ENCODE data around the gene WIPF3. TPM values are rescaled to one million over a fixed set of nuclear protein-coding genes. Genes with fewer than 3 reads are reported as not detected.
"Not testable (repeated sequence)": the region's sequence is repeated elsewhere in the genome, so short reads cannot be mapped to it uniquely, and the experiment has no call there.

The WIPF3 gene
- total RNA-seq, 2 experiments from 2014 or later, result not detected

DNA sequence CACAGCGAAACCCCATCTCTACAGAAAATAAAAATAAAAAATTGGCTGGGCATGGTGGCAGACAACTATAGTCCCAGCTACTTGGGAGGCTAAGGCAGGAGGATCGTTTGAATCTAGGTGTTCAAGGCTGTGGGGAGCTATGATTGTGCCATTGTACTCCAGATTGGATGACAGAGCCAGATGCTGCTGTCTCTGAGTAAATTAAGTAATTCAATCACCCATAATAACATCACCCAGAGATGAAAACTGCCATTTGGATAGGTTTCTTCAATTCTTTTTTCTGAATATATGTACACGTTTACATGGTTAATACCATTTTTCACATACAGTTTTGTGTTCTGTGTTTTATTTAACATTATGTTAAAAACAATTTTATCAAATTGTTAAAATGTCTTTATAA lies 79.3 kb downstream of the WIPF3 start:
- Mint-ChIP-seq H3K27ac (no peak overlapping the region), H3K9me3 (ENCODE audit: low read depth) (no peaks in the 10 kb centered on the region), H3K27me3 (no peaks in the 10 kb centered on the region), H3K36me3 (ENCODE audit: low read depth) (no peaks in the 10 kb centered on the region), H3K4me1 (peaks cover 8% of the 10 kb centered on the region), H3K4me3 (no peak overlapping the region)
- DNase-seq, result no peak
- POLR2A ChIA-PET, result no interaction called here
- intact Hi-C loops (cut with DNase I, micrococcal nuclease), result no loop called here
- CTCF ChIA-PET, result interaction anchor here (1.2 kb wide), 1 partner anchor 95 kb away, joined by 3 read pairs; no protein-coding TSS in a partner anchor
- no peak for ATAC-seq

DNA sequence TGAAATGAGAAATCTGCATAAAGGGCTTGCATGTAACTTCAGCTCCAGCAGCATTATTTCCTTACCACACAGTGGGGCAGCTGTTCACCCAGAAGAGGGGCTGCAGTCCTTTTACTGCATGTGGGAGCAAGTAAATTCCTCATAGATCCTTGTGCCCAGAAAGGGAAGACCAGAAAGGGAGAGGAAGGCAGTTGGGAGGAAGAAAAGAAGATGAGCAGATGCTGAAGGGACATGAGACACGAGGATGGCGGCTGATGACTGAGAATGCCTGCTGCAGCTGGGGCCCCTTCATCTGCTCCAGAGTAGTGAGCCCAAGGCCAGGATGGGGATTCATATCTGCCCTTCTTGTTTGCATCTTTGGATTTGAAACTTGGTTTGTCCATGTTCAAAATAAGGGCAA lies 80.5 kb downstream of the WIPF3 start:
- Mint-ChIP-seq H3K27ac (no peak overlapping the region), H3K4me3 (no peak overlapping the region), H3K4me1 (peaks cover 8% of the 10 kb centered on the region), H3K9me3 (ENCODE audit: low read depth) (no peaks in the 10 kb centered on the region), H3K27me3 (no peaks in the 10 kb centered on the region), H3K36me3 (ENCODE audit: low read depth) (no peaks in the 10 kb centered on the region)
- POLR2A ChIA-PET, result no interaction called here
- no peak for ATAC-seq
- intact Hi-C loops (cut with DNase I, micrococcal nuclease), result no loop called here
- CTCF ChIA-PET, result interaction anchor here (0.6 kb wide), 1 partner anchor 1082 kb away, joined by 4 read pairs; no protein-coding TSS in a partner anchor
- no peak for DNase-seq

DNA sequence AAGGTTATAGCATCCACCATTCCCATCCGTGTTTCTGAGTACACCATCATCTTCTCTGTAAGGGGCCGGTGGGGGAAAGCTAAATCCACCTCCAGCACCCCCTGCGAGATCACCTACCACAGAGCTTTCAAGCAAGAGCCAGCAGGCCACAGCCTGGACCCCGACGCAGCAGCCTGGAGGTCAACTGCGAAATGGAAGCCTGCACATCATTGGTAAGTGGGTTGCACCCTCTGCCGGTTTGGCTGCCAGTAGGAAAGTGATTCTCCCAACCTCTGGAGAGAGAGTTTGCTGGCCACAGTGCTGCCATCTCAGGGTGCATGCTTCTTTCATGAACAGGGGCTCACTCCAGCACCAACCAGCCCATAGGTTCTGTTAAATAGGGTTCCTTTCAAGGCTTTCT lies 81.7 kb downstream of the WIPF3 start:
- Mint-ChIP-seq H3K4me1 (peaks cover 5% of the 10 kb centered on the region), H3K27ac (no peak overlapping the region), H3K4me3 (no peak overlapping the region), H3K36me3 (ENCODE audit: low read depth) (no peaks in the 10 kb centered on the region), H3K27me3 (no peaks in the 10 kb centered on the region), H3K9me3 (ENCODE audit: low read depth) (no peaks in the 10 kb centered on the region)
- CTCF ChIA-PET, result interaction anchor here (0.7 kb wide), 2 partner anchors 351 to 668 kb away, joined by 3 read pairs; no protein-coding TSS in a partner anchor
- DNase-seq (no peak), ATAC-seq (no peak)
- POLR2A ChIA-PET, result no interaction called here
- intact Hi-C loops (cut with DNase I, micrococcal nuclease), result no loop called here

DNA sequence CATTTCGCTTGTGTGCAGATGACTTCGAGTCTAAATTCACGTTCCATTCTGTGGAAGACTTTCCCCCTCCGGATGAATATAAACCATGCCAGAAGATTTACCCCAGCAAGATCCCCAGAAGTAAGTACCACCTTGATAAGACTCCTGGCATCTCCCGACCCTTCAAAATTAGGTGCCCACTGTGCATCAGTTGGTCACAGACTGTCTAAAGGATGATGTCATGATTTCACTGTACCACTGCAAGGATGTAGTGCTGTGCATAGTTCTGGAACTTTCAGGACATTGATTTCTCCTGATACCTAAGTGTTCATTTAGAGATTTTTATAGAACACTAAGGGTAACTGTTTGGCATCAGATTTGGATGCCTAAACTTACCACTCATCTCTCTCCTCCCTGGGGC lies 83.0 kb downstream of the WIPF3 start:
- H3K27ac Mint-ChIP-seq, result no peak overlapping the region
- H3K9me3 Mint-ChIP-seq (ENCODE audit: low read depth), result no peaks in the 10 kb centered on the region
- ChIA-PET POLR2A (no interaction called here), CTCF (no interaction called here)
- H3K27me3 Mint-ChIP-seq, result no peaks in the 10 kb centered on the region
- H3K4me3 Mint-ChIP-seq, result no peak overlapping the region
- ATAC-seq (no peak), DNase-seq (no peak)
- no peaks in the 10 kb centered on the region for H3K36me3 Mint-ChIP-seq (ENCODE audit: low read depth)
- no peaks in the 10 kb centered on the region for H3K4me1 Mint-ChIP-seq
- intact Hi-C loops (cut with DNase I, micrococcal nuclease), result no loop called here

DNA sequence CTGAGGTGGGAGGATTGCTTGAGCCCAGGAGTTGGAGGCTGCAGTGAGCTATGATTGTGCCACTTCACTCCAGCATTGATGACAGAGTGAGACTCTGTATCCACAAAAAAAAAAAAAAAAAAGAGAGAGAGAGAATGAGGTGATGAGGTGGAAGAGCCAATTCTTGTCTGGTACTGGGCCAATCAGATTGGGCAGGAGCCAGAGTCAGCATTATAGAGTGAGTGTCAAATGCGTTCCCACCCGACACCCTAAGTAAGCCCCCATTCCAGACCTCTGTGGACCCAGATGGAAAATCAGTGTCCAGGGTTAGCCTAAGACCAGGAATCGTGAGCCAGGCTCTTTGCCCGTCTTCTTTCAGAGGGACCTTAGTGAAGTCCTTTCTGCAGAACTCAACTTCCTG lies 83.9 kb downstream of the WIPF3 start:
- ChIA-PET POLR2A (no interaction called here), CTCF (no interaction called here)
- intact Hi-C loops (cut with DNase I, micrococcal nuclease), result no loop called here
- no peak for DNase-seq
- H3K4me3 Mint-ChIP-seq, result no peak overlapping the region
- no peaks in the 10 kb centered on the region for H3K36me3 Mint-ChIP-seq (ENCODE audit: low read depth)
- H3K9me3 Mint-ChIP-seq (ENCODE audit: low read depth), result no peaks in the 10 kb centered on the region
- H3K27ac Mint-ChIP-seq, result no peak overlapping the region
- no peak for ATAC-seq
- H3K27me3 Mint-ChIP-seq, result no peaks in the 10 kb centered on the region
- H3K4me1 Mint-ChIP-seq, result no peaks in the 10 kb centered on the region

DNA sequence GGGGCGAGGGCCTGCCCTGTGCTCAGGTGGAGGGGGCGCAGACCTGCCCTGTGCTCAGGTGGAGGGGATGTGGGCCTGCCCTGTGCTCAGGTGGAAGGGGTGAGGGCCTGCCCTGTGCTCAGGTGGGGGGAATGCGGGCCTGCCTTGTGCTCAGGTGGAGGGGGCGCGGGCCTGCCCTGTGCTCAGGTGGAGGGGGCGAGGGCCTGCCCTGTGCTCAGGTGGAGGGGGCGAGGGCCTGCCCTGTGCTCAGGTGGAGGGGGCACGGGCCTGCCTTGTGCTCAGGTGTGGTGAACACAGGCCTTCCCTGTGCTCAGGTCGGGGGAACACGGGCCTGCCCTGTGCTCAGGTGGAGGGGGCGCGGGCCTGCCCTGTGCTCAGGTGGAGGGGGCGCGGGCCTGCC lies 84.5 kb downstream of the WIPF3 start:
- H3K4me1 Mint-ChIP-seq; POLR2A ChIA-PET; H3K27ac Mint-ChIP-seq; intact Hi-C loops (cut with DNase I, micrococcal nuclease); H3K4me3 Mint-ChIP-seq; ATAC-seq; H3K36me3 Mint-ChIP-seq (ENCODE audit: low read depth); DNase-seq; CTCF ChIA-PET; H3K27me3 Mint-ChIP-seq; H3K9me3 Mint-ChIP-seq (ENCODE audit: low read depth): not testable (repeated sequence)

DNA sequence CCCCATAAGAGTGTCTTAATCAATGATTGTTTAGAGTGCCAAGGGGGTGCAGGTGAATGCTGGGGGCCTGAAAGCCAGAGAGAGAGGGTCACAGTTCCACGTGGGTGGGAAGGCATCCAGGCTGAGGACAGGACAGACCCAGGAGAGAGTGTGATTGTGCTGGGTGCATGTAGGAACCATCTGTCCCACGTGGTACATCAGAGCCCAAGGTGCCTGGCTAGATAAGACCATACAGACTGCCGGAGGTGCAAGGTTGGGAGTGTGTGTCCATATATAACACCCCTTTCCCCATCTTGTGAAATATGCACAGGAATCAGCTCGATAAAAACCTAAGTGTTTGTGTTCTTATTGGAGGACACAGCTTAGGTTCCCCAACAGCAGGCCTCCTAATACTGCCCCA lies 85.5 kb downstream of the WIPF3 start:
- Mint-ChIP-seq H3K4me1 (no peaks in the 10 kb centered on the region), H3K36me3 (ENCODE audit: low read depth) (no peaks in the 10 kb centered on the region), H3K27ac (no peak overlapping the region), H3K9me3 (ENCODE audit: low read depth) (no peaks in the 10 kb centered on the region), H3K4me3 (no peak overlapping the region), H3K27me3 (no peaks in the 10 kb centered on the region)
- ATAC-seq (no peak), DNase-seq (no peak)
- POLR2A ChIA-PET, result no interaction called here
- CTCF ChIA-PET, result no interaction called here
- intact Hi-C loops (cut with DNase I, micrococcal nuclease), result no loop called here

DNA sequence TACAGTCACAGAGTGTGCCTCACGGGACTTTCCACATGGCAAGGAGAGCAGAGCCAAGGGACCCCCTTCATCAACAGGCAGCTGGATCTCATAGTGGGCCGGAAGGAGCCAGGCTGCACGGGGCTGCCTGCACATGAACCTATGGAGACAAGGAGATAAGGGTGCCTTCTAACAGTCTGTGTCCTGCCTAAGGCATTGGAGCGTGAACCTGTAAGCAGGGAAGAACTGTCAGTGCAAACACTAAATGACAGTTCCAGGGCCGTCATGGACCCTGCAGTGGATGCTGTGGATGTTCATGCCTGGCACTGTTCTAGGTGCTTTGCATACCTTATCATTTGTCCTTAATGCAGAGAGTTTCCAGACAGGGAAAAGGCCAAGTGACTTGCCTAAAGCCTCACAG lies 85.9 kb downstream of the WIPF3 start:
- Mint-ChIP-seq H3K36me3 (ENCODE audit: low read depth) (no peaks in the 10 kb centered on the region), H3K27me3 (no peaks in the 10 kb centered on the region), H3K4me1 (no peaks in the 10 kb centered on the region), H3K4me3 (no peak overlapping the region), H3K27ac (no peak overlapping the region), H3K9me3 (ENCODE audit: low read depth) (no peaks in the 10 kb centered on the region)
- no peak for ATAC-seq
- DNase-seq, result no peak
- intact Hi-C loops (cut with DNase I, micrococcal nuclease), result no loop called here
- ChIA-PET POLR2A (no interaction called here), CTCF (no interaction called here)

DNA sequence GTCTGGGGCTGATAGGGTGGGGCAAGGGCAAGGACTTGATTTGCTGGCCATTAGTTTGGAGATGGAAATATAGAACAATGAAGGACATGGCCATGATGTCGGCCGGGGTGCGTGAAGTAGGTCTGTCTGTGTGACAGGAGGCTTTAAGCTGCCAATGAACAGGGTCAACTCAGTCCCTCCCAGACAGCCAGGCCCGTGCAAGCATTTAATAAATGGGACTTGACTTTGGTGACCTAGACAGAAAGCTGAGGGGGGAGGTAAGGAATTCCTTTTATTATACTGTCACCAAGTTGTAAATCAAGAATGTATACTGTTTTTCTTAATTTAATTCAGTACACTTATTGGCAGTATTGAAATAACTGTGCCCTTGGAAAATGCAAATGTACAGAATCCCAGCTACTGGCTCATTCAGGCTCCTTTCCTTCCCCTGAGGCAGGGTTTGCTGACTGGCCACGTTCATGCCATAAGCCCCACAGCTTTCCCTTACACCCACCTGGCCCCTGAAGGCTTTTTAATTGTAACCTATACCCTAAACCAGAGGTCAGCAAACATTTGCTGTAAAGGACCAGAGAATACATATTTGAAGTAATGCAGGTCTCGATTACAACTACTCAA lies 87.2 kb downstream of the WIPF3 start:
- Mint-ChIP-seq H3K27me3 (peaks cover 6% of the 10 kb centered on the region), H3K9me3 (ENCODE audit: low read depth) (no peaks in the 10 kb centered on the region), H3K4me3 (no peak overlapping the region), H3K36me3 (ENCODE audit: low read depth) (no peaks in the 10 kb centered on the region), H3K27ac (no peak overlapping the region), H3K4me1 (no peaks in the 10 kb centered on the region)
- DNase-seq, result no peak
- intact Hi-C loops (cut with DNase I, micrococcal nuclease), result no loop called here
- ChIA-PET CTCF (no interaction called here), POLR2A (no interaction called here)
- ATAC-seq, result no peak

DNA sequence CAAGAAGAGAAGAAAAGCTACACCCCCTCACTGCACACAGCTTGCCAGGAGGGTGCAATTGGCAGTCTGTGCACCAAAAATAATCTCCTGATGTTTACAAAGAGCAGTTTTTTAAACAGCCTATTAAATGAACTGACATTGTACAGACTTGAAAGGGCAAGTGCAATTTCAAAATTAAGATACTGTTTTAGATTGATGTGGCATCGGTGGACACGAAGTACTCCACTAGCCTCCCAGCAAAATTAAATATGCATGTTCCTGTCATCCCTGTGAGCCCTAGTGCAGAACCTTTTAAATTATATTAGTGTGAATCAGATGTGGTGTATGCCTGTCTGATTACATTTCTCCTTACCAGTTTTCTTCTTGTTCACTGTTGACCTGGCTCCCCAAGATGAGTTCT lies 87.9 kb downstream of the WIPF3 start:
- intact Hi-C loops (cut with DNase I, micrococcal nuclease), result no loop called here
- H3K36me3 Mint-ChIP-seq (ENCODE audit: low read depth), result no peaks in the 10 kb centered on the region
- H3K9me3 Mint-ChIP-seq (ENCODE audit: low read depth), result no peaks in the 10 kb centered on the region
- peaks cover 8% of the 10 kb centered on the region for H3K27me3 Mint-ChIP-seq
- no peak overlapping the region for H3K27ac Mint-ChIP-seq
- POLR2A ChIA-PET, result no interaction called here
- ATAC-seq (no peak), DNase-seq (no peak)
- no peak overlapping the region for H3K4me3 Mint-ChIP-seq
- H3K4me1 Mint-ChIP-seq, result no peaks in the 10 kb centered on the region
- CTCF ChIA-PET, result no interaction called here

DNA sequence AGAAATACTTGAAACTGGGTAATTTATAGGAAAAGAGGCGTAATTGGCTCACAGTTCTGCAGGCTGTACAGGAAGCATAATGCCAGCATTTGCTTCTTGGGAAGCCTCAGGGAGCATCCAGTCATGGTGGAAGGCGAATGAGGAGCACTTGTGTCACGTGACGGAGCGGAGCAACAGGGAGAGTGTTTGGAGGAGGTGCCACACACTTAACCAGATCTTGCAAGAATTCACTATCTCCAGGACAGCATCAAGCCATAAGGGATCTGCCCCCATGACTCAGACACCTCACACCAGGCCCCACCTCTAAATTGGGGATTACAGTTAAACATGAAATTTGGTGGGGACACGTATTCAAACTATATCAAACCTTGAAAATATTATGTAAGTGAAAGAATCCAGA lies 89.3 kb downstream of the WIPF3 start:
- POLR2A ChIA-PET, result no interaction called here
- no peaks in the 10 kb centered on the region for H3K9me3 Mint-ChIP-seq (ENCODE audit: low read depth)
- H3K4me1 Mint-ChIP-seq, result no peaks in the 10 kb centered on the region
- H3K27me3 Mint-ChIP-seq, result peaks cover 8% of the 10 kb centered on the region
- DNase-seq (no peak), ATAC-seq (no peak)
- no peaks in the 10 kb centered on the region for H3K36me3 Mint-ChIP-seq (ENCODE audit: low read depth)
- H3K4me3 Mint-ChIP-seq, result no peak overlapping the region
- CTCF ChIA-PET, result no interaction called here
- no peak overlapping the region for H3K27ac Mint-ChIP-seq
- intact Hi-C loops (cut with DNase I, micrococcal nuclease), result no loop called here

DNA sequence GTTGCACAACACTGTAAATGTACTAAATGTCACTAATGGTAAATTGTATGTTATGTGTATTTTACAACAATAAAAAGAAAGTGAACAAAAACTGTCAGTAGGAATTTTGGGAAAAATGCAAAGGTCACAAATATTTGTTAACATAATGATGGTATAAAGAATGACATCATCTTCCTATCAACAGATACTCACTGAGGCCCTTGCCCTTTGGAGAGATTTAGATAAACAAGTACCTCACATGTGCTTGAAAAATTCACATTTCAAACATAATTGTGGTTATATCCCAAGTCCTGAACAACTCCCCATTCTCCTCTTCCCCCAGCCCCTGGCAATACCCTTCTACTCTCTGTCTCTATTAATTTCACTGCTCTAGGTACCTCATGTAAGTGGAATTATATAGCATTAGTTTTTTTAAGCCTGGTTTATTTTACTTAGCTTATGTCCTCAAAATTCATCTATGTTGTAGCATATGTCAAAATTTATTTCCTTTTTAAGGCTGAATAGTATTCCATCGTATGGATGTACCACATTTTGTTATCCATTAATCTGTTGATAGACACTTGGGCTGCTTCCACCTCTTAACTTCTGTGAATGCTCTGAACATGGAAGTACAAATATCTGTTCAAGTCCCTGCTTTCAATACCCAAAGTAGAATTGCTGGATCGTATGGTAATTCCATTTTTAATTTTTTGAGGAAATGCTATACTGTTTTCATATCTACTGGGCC lies 90.5 kb downstream of the WIPF3 start:
- Mint-ChIP-seq H3K9me3 (ENCODE audit: low read depth) (no peaks in the 10 kb centered on the region), H3K27ac (no peak overlapping the region), H3K4me1 (no peaks in the 10 kb centered on the region), H3K27me3 (peaks cover 13% of the 10 kb centered on the region), H3K36me3 (ENCODE audit: low read depth) (no peaks in the 10 kb centered on the region), H3K4me3 (no peak overlapping the region)
- ATAC-seq (no peak), DNase-seq (no peak)
- POLR2A ChIA-PET, result no interaction called here
- CTCF ChIA-PET, result no interaction called here
- intact Hi-C loops (cut with DNase I, micrococcal nuclease), result no loop called here

All from activated CD4-positive, alpha-beta T cell treated with anti-CD3 and anti-CD28 coated beads for 36 hours (primary cell).